HepG2 (cell line): ENCODE measurements around the gene PLEKHG5. TPM values are rescaled to one million over a fixed set of nuclear protein-coding genes. Genes with fewer than 3 reads are reported as not detected.

Source experiments
- ATAC-seq: fragments of 200-7000 bp; cut with Tn5 transposase; 3 replicates; pipeline ENCODE4 v1.9.1; 2020; ENCODE audit warnings: mild to moderate bottlenecking, moderate library complexity
- BruUV-seq: library from RNA; stranded (reverse); fragments of 400-500 nt; replicated peaks from 2 replicates; lab custom pipeline; 2021; lab: Mats Ljungman, UMichigan
- CTCF ChIA-PET: fragments of 300-600 bp; formaldehyde crosslinking; extraction: SDS; loops from one replicate; lab custom pipeline; 2021; ENCODE audit warnings: low total read pairs, inconsistent platforms, low intra/inter-chr PET ratio; lab: Yijun Ruan, JAX
- POLR2A ChIA-PET: fragments of 350-600 bp; sonication (Branson Sonifier 250); formaldehyde crosslinking; loops from one replicate; lab custom pipeline; 2020; ENCODE audit warnings: antibody characterized with exemption, inconsistent platforms; lab: Yijun Ruan, JAX
- DNase-seq: peaks from one replicate; pipeline ENCODE4 v3.0.0-alpha.2; 2015; ENCODE audit warnings: low spot score
- FAIRE-seq: peaks from 3 replicates; lab custom pipeline; 2011; peaks lifted over from hg19 to GRCh38; lab: Jason Lieb, UNC
- H2AFZ ChIP-seq: one replicate; pipeline ENCODE4 v1.6.1; 2011; ENCODE audit warnings: low read length, inconsistent platforms
- H3K27ac ChIP-seq: fragments of 300-600 bp; 3 replicates; pipeline ENCODE4 v1.8.0; 2011; ENCODE audit warnings: mixed run types, mild to moderate bottlenecking, mixed read lengths, low read length, inconsistent platforms; ENCODE audit not compliant: insufficient read depth; ENCODE audit errors: extremely low read length
- H3K27me3 ChIP-seq, 2 experiments: fragments of 200-600 bp in 1 of 2; 2 replicates in 1 of 2; 3 replicates in 1 of 2; pipeline versions ENCODE4 v1.6.0 to v1.8.0; 2011; ENCODE audit warnings: low read length in 2 of 2, mild to moderate bottlenecking in 2 of 2, moderate library complexity in 2 of 2, inconsistent platforms in 1 of 2; ENCODE audit not compliant: insufficient read depth in 2 of 2, control insufficient read depth in 1 of 2
- H3K36me3 ChIP-seq, 2 experiments: fragments of 200-600 bp in 1 of 2; replicated peaks in 1 of 2; 2 replicates in 1 of 2; 3 replicates in 1 of 2; pipeline versions ENCODE4 v1.5.1 to v1.8.0; 2011; ENCODE audit warnings: low read length in 2 of 2, inconsistent platforms in 1 of 2; ENCODE audit not compliant: insufficient read depth in 2 of 2, control insufficient read depth in 1 of 2
- H3K4me1 ChIP-seq: 2 replicates; pipeline ENCODE4 v1.5.1; 2012; ENCODE audit warnings: low read length, inconsistent platforms; ENCODE audit not compliant: insufficient read depth
- H3K4me2 ChIP-seq: 2 replicates; pipeline ENCODE4 v1.6.0; 2011; ENCODE audit warnings: low read depth, low read length, inconsistent platforms
- H3K4me3 ChIP-seq, 3 experiments: fragments of 200-600 bp in 1 of 3; sonication (generic), shearing (Covaris generic) in 1 of 3; replicated peaks in 1 of 3; 2 replicates each; pipeline ENCODE4 v1.5.1; 2011 to 2016; ENCODE audit warnings: low read length in 3 of 3, inconsistent platforms in 2 of 3, low read depth in 2 of 3, mild to moderate bottlenecking in 2 of 3, control low read depth in 1 of 3, mixed read lengths in 1 of 3; ENCODE audit not compliant: insufficient read depth in 1 of 3
- H3K79me2 ChIP-seq: one replicate; pipeline ENCODE4 v1.6.1; 2011; ENCODE audit warnings: low read length, inconsistent platforms; ENCODE audit not compliant: insufficient read depth
- H3K9ac ChIP-seq: 2 replicates; pipeline ENCODE4 v1.6.0; 2011; ENCODE audit warnings: mild to moderate bottlenecking, low read depth, low read length, inconsistent platforms; ENCODE audit not compliant: insufficient read depth
- H3K9me3 ChIP-seq: 2 replicates; pipeline ENCODE4 v1.5.1; 2012; ENCODE audit warnings: mild to moderate bottlenecking, low read length
- H4K20me1 ChIP-seq: 2 replicates; pipeline ENCODE4 v1.6.0; 2011; ENCODE audit warnings: inconsistent platforms, mild to moderate bottlenecking, low read length, moderate library complexity; ENCODE audit not compliant: insufficient read depth
- BRCA1 ChIP-seq: sonication (generic); formaldehyde crosslinking; IDR thresholded peaks from 2 replicates; pipeline ENCODE4 v1.4.0; 2020; ENCODE audit warnings: missing genetic modification reagents
- CTCF ChIP-seq: sonication (generic); formaldehyde crosslinking; IDR thresholded peaks from 2 replicates; pipeline ENCODE4 v1.5.0; 2020; ENCODE audit warnings: mild to moderate bottlenecking, missing genetic modification reagents, moderate library complexity
- MYC ChIP-seq: sonication (generic); formaldehyde crosslinking; IDR thresholded peaks from 2 replicates; pipeline ENCODE4 v1.9.0; 2021; ENCODE audit warnings: missing genetic modification reagents, borderline replicate concordance
- NFYB ChIP-seq: sonication (generic); formaldehyde crosslinking; IDR thresholded peaks from 2 replicates; pipeline ENCODE4 v1.4.0; 2020; ENCODE audit warnings: missing genetic modification reagents
- RBM22 ChIP-seq: fragments of 200-400 bp; formaldehyde crosslinking; optimal IDR thresholded peaks from 2 replicates; pipeline ENCODE3; 2017; ENCODE audit warnings: mild to moderate bottlenecking, low read length, moderate library complexity
- STAG1 ChIP-seq: sonication (generic); formaldehyde crosslinking; IDR thresholded peaks from 2 replicates; pipeline ENCODE4 v1.4.0; 2020; ENCODE audit warnings: missing genetic modification reagents
- ZBTB33 ChIP-seq: sonication (generic); formaldehyde crosslinking; IDR thresholded peaks from 2 replicates; pipeline ENCODE4 v1.4.0; 2020; ENCODE audit warnings: missing genetic modification reagents
- ZNF224 ChIP-seq: sonication (generic); formaldehyde crosslinking; IDR thresholded peaks from 2 replicates; pipeline ENCODE4 v1.5.0; 2020; ENCODE audit warnings: mild to moderate bottlenecking, missing genetic modification reagents
- ZNF362 ChIP-seq: sonication (generic); formaldehyde crosslinking; IDR thresholded peaks from 2 replicates; pipeline ENCODE4 v1.4.0; 2020; ENCODE audit warnings: missing genetic modification reagents, mild to moderate bottlenecking, borderline replicate concordance
- WGBS: methylation state at CpG from one replicate; pipeline ENCODE4 v1.1.6; 2017; ENCODE audit warnings: low lambda C conversion rate; 5-methylcytosine and 5-hydroxymethylcytosine counted together
- in situ Hi-C: cut with HindIII; loops from 2 replicates; pipeline ENCODE4 v1.10.0; 2017; ENCODE audit warnings: low pct_unique_long_range_greater_than_20kb; ENCODE audit not compliant: extremely low pct_ligation_motif_present
- intact Hi-C: fragments of 100-400 bp; cut with micrococcal nuclease; formaldehyde crosslinking; loops from one replicate; pipeline ENCODE4 v1.10.0; 2022; ENCODE audit not compliant: unreplicated experiment
- polyA plus RNA-seq, 8 experiments: library from polyadenylated mRNA; depleted of rRNA in 3 of 8; stranded (reverse) in 7 of 8; unstranded in 1 of 8; fragments of >200 nt; fragmentation: Illumina TruSeq in 4 of 8; extraction: Trizol in 4 of 8; gene quantifications; 2 replicates each; pipeline versions ENCODE4 v1.2.1 to v1.2.3, GENCODE V29; 2011 to 2016; ENCODE audit warnings: low read depth in 4 of 8, missing spikeins in 1 of 8, mixed read lengths in 1 of 8; ENCODE audit not compliant: insufficient read depth in 1 of 8
- total RNA-seq, 5 experiments: library from RNA; depleted of rRNA; stranded (reverse); fragments of >200 nt; fragmentation: Illumina TruSeq; extraction: Trizol; gene quantifications; 2 replicates each; pipeline ENCODE4 v1.2.3, GENCODE V29; 2016; ENCODE audit warnings: low read depth in 1 of 5

The PLEKHG5 gene
- total and polyA plus RNA-seq, 2 of the 13 experiments (the other 11 are each of a cell fraction or from before 2014, with no cell fraction given) = 1.9 to 3.5 TPM

- H3K4me2 ChIP-seq = no peak overlapping the region
- POLR2A ChIA-PET = interaction anchor here (1.5 kb wide), 2 partner anchors 21 to 26 kb away, joined by 3 to 4 read pairs; no protein-coding TSS in a partner anchor
- H3K27ac ChIP-seq = no peak overlapping the region
Observed at GRCh38 chr1:6472391-6472790, 19.1 kb downstream of the PLEKHG5 start.

More at GRCh38 chr1:6472391-6472790, 19.1 kb downstream of the PLEKHG5 start:
- WGBS = 83% methylated on average over 2 of the region's 10 CpGs
- Histone ChIP-seq H2AFZ (no peak overlapping the region), H3K36me3 (no peaks in the 10 kb centered on the region), H3K9me3 (no peaks in the 10 kb centered on the region), H3K27me3 (no peaks in the 10 kb centered on the region), H3K9ac (no peak overlapping the region), H3K79me2 (no peaks in the 10 kb centered on the region), H4K20me1 (no peaks in the 10 kb centered on the region), H3K4me1 (peaks cover 23% of the 10 kb centered on the region), H3K4me3 (no peak overlapping the region)
- no peak for ATAC-seq
- DNase-seq = no peak
- CTCF ChIA-PET = interaction anchor here (0.8 kb wide), 1 partner anchor 28 kb away, joined by 3 read pairs; no protein-coding TSS in a partner anchor
- no peak for TF ChIP-seq RBM22
- TF ChIP-seq CTCF (CRISPR knock-in tag) = peak; percentile 57
- TF ChIP-seq ZNF362 = no peak
- TF ChIP-seq NFYB (CRISPR knock-in tag) = no peak
- no peak for TF ChIP-seq MYC (CRISPR knock-in tag)
- TF ChIP-seq BRCA1 (CRISPR knock-in tag) = no peak
- no peak for TF ChIP-seq ZNF224 (CRISPR knock-in tag)
- peak; percentile 16; the same call in 1 of the 2 replicates for TF ChIP-seq STAG1 (CRISPR knock-in tag)
- peak; percentile 50; the same call in 1 of the 2 replicates for TF ChIP-seq ZBTB33 (CRISPR knock-in tag)
- no TSS peak for BruUV-seq
- in situ Hi-C loops (no loop called here), intact Hi-C loops (no loop called here)
- no peak for FAIRE-seq
